ENCODE measurements around the gene PCGF1. TPM values are rescaled to one million over a fixed set of nuclear protein-coding genes. Genes with fewer than 3 reads are reported as not detected.

Gene PCGF1
- total and polyA plus RNA-seq, 2 experiments from 2014 or later = 24.1 to 24.8 TPM

DNA sequence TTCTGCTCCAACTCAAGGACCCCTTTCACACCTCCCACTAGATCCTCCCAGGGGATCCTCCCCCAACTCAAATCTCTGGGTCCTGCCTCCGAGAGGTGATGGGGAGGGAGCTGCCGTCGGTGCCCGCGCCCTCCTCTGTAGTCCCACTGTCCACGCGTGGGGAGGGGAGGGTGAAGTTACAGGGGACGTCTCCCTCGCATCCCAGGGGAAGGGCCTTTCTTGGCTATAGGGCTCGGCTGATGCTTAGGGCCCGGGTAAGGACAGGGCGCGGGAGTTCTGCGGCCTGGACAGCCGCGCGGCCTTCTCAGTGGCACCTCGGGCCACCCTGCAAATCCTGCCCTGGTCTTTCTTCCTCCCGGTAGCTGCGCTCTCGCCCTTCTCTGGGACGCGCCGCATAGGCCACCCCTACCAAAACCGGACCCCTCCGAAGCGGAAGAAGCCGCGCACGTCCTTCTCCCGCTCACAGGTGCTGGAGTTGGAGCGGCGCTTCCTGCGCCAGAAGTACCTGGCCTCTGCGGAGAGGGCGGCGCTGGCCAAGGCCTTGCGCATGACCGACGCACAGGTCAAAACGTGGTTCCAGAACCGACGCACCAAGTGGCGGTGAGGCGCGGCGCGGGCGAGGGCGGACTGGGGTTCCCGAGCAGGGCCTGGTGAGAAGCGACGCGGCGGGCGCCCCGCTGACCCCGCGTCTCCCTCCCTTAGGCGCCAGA is 7.9 kb upstream of the PCGF1 start:
- 11 to 13% methylated on average over 58 to 60 of the region's 60 CpGs for WGBS, 2 experiments (ENCODE audit: low coverage in 1 of 2, low lambda C conversion rate in 2 of 2, missing lambda C conversion rate in 2 of 2)
- no peaks in the 10 kb centered on the region for H3K4me1 ChIP-seq (ENCODE audit: insufficient read depth)
- H3K9ac ChIP-seq = no peak overlapping the region
- TF ChIP-seq EZH2 (IDR thresholded peaks at IDR 0.05; ENCODE audit: insufficient read depth, poor library complexity, severe bottlenecking) (peak; percentile 59), EZH2phosphoT487 (IDR thresholded peaks at IDR 0.05; ENCODE audit: insufficient read depth, low read depth) (0 out of 2 replicates have a peak, but pooled peaks have one; percentile 23)
- no peak overlapping the region for H3K27ac ChIP-seq
- H3K4me3 ChIP-seq = no peak overlapping the region
- H3K4me2 ChIP-seq (ENCODE audit: unreplicated experiment) = no peak overlapping the region
- H2AFZ ChIP-seq = no peak overlapping the region
- H3K36me3 ChIP-seq (ENCODE audit: low read depth) = no peaks in the 10 kb centered on the region
- H4K20me1 ChIP-seq (ENCODE audit: insufficient read depth) = no peaks in the 10 kb centered on the region
- peaks cover 86% of the 10 kb centered on the region for H3K27me3 ChIP-seq (replicated peaks; ENCODE audit: insufficient read depth)
- H3K79me2 ChIP-seq (ENCODE audit: insufficient read depth) = no peaks in the 10 kb centered on the region
- no peaks in the 10 kb centered on the region for H3F3A ChIP-seq (ENCODE audit: insufficient read depth)
- no peaks in the 10 kb centered on the region for H3K9me2 ChIP-seq (ENCODE audit: insufficient read depth)
- no peaks in the 10 kb centered on the region for H3K9me3 ChIP-seq (ENCODE audit: low read depth)
- in situ Hi-C loops (cut with MboI) = no loop called here
- no peak for DNase-seq

DNA sequence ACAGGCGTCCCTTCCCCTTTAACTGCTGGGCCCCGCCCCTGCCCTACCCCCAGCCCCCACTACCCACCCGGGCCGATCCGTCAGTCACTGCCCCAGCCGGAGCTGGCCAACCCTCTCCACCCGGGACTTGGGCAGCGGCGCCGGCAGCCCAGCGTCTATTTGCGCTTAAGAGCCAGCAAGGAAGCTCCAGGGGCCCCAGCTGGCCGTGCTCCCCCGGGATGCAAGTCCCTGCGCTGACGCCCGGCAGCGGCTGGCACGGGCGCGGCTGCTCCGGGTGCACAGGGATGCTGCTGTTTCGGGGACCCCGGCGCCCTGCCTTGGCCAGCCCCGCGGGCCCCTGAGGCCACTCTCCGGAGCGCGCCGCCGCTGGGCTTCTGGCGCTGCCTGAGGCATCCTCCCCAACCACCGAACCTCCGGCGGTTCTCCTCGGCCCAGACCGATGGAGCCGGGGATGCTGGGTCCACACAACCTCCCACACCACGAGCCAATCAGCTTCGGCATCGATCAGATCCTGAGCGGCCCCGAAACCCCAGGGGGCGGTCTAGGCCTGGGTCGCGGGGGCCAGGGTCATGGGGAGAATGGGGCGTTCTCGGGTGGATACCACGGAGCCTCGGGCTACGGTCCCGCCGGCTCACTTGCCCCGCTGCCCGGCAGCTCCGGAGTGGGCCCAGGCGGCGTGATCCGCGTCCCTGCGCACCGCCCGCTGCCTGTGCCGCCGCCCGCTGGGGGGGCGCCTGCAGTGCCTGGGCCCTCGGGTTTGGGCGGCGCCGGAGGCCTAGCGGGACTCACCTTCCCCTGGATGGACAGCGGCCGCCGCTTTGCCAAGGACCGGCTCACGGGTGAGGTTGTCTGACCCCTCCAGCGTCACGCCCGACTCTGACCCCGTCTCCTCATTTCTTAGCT is 7.1 kb upstream of the PCGF1 start, which contains the start of gene TLX2:
TLX2 (plus strand) TSS at position 83 of the 903 bp plus-strand sequence; CDS start at position 440, 357 bp downstream.
- H3K9me3 ChIP-seq (ENCODE audit: low read depth) = no peaks in the 10 kb centered on the region
- H3K4me3 ChIP-seq = no peak within 1 kb of the TSS
- H3K27me3 ChIP-seq (replicated peaks; ENCODE audit: insufficient read depth) = peaks cover 80% of the 10 kb centered on the region
- no peaks in the 10 kb centered on the region for H4K20me1 ChIP-seq (ENCODE audit: insufficient read depth)
- no peaks in the 10 kb centered on the region for H3K79me2 ChIP-seq (ENCODE audit: insufficient read depth)
- H3K27ac ChIP-seq = no peak within 1 kb of the TSS
- 5% methylated on average over 73 to 80 of the region's 82 CpGs for WGBS, 2 experiments (ENCODE audit: low coverage in 1 of 2, low lambda C conversion rate in 2 of 2, missing lambda C conversion rate in 2 of 2)
- TF ChIP-seq EZH2 (IDR thresholded peaks at IDR 0.05; ENCODE audit: insufficient read depth, poor library complexity, severe bottlenecking) (peak; percentile 73), EZH2phosphoT487 (IDR thresholded peaks at IDR 0.05; ENCODE audit: insufficient read depth, low read depth) (peak; percentile 13; the same call in 1 of the 2 replicates)
- H3K4me1 ChIP-seq (ENCODE audit: insufficient read depth) = no peaks in the 10 kb centered on the region
- H3K9me2 ChIP-seq (ENCODE audit: insufficient read depth) = no peaks in the 10 kb centered on the region
- H3K4me2 ChIP-seq (ENCODE audit: unreplicated experiment) = no peak within 1 kb of the TSS
- H3K9ac ChIP-seq = no peak within 1 kb of the TSS
- no peaks in the 10 kb centered on the region for H3F3A ChIP-seq (ENCODE audit: insufficient read depth)
- H2AFZ ChIP-seq = no peak within 1 kb of the TSS
- in situ Hi-C loops (cut with MboI) = no loop called here
- DNase-seq = peak; percentile 42
- H3K36me3 ChIP-seq (ENCODE audit: low read depth) = no peaks in the 10 kb centered on the region

DNA sequence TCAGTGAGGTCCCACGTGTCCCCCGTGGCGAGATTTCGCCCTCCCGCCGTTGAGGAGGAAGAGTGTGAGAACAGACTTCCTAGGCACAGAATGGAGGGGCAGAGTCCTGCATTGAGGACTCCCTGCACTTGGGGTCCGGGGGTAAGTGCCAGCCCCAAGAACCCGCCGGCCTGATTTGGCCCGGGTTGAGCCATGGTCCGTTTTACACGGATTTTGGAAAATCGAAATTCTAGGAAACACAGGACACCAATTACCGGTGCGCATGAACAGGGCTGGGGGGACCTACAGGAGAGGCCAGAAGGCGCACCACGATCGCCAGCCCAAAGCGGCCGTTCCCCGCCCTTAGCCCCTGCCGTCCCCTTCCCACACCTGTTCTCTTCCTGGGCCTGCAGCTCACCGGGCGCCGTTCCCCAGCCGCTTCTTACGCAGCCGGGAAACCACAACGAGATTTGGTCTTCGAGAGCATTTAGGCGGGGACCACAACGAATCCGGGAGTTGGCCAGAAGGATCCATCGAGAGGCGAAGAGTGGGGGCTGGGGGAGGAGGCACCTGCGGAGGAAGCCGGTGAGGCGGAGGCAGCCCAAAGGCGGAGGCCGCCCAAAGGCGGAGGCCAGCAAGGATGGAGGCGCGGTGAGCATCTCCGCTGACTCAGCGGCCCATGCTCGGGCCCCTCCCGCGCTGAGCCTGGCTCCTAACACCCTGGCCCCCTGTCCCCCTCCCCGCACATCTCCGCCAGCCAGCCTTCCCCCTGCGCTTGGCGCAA is 6.3 kb upstream of the PCGF1 start:
- H3K36me3 ChIP-seq (ENCODE audit: low read depth) = no peaks in the 10 kb centered on the region
- no peaks in the 10 kb centered on the region for H3K9me2 ChIP-seq (ENCODE audit: insufficient read depth)
- H3K79me2 ChIP-seq (ENCODE audit: insufficient read depth) = no peaks in the 10 kb centered on the region
- H4K20me1 ChIP-seq (ENCODE audit: insufficient read depth) = no peaks in the 10 kb centered on the region
- H3K9ac ChIP-seq = no peak overlapping the region
- H3K4me2 ChIP-seq (ENCODE audit: unreplicated experiment) = no peak overlapping the region
- H2AFZ ChIP-seq = no peak overlapping the region
- no peak; the same call in 1 of the 2 replicates for TF ChIP-seq EZH2phosphoT487 (IDR thresholded peaks at IDR 0.05; ENCODE audit: insufficient read depth, low read depth)
- peak; percentile 94 for TF ChIP-seq EZH2 (IDR thresholded peaks at IDR 0.05; ENCODE audit: insufficient read depth, poor library complexity, severe bottlenecking)
- 13 to 14% methylated on average over 42 to 45 of the region's 52 CpGs for WGBS, 2 experiments (ENCODE audit: low coverage in 1 of 2, low lambda C conversion rate in 2 of 2, missing lambda C conversion rate in 2 of 2)
- H3K4me3 ChIP-seq = no peak overlapping the region
- H3K27me3 ChIP-seq (replicated peaks; ENCODE audit: insufficient read depth) = peaks cover 72% of the 10 kb centered on the region
- no peak overlapping the region for H3K27ac ChIP-seq
- H3F3A ChIP-seq (ENCODE audit: insufficient read depth) = no peaks in the 10 kb centered on the region
- H3K9me3 ChIP-seq (ENCODE audit: low read depth) = no peaks in the 10 kb centered on the region
- peak; percentile 45 for DNase-seq
- in situ Hi-C loops (cut with MboI) = no loop called here
- no peaks in the 10 kb centered on the region for H3K4me1 ChIP-seq (ENCODE audit: insufficient read depth)
